ENCODE results near the gene ANKK1. TPM values are rescaled to one million over a fixed set of nuclear protein-coding genes. Genes with fewer than 3 reads are reported as not detected.
A peak's percentile ranks its signal among the peaks of the same experiment; 100 is the strongest.

The ANKK1 gene
- total and polyA plus RNA-seq, 2 experiments from 2014 or later = 0.13 to 0.43 TPM

DNA sequence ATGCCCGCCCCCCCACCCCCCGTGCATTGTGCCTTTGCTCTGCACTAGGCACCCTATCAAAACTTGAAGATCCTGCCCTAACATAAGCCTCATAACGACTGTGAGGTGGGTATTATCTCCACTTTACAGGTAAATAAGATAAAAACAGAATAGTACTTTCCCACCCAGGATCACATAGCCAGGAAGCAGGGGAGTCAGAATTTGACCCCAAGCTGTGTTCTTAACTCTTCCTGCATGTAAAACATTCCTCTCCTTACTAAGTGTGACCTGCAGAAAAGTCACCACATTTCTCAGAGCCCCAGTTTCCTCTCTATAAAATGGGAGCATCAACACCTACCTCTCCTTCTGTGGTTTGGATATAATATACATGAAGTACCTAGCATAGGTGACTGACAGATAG lies 18.2 kb upstream of the ANKK1 start:
- Histone ChIP-seq H2AFZ (no peak overlapping the region), H3K79me2 (no peaks in the 10 kb centered on the region), H4K20me1 (ENCODE audit: insufficient read depth, poor library complexity, severe bottlenecking) (no peaks in the 10 kb centered on the region), H3K36me3 (replicated peaks; ENCODE audit: insufficient read depth, low read depth) (no peaks in the 10 kb centered on the region), H3K4me3 (no peak overlapping the region), H3K9me2 (replicated peaks; ENCODE audit: insufficient read depth) (no peaks in the 10 kb centered on the region), H3K4me1 (ENCODE audit: insufficient read depth) (peaks cover 2% of the 10 kb centered on the region), H3K27me3 (no peaks in the 10 kb centered on the region), H3K9me3 (ENCODE audit: low read depth) (no peaks in the 10 kb centered on the region), H3K4me2 (no peak overlapping the region), H3K27ac (no peak overlapping the region)
- whole genome bisulfite sequencing (ENCODE audit: low lambda C conversion rate, missing lambda C conversion rate) = 52% methylated on average over 3 of the region's 3 CpGs
- TF ChIP-seq EZH2phosphoT487 (IDR thresholded peaks at IDR 0.05; ENCODE audit: low read depth, severe bottlenecking, unreplicated experiment) = no peak
- TF ChIP-seq, protein P1, sequence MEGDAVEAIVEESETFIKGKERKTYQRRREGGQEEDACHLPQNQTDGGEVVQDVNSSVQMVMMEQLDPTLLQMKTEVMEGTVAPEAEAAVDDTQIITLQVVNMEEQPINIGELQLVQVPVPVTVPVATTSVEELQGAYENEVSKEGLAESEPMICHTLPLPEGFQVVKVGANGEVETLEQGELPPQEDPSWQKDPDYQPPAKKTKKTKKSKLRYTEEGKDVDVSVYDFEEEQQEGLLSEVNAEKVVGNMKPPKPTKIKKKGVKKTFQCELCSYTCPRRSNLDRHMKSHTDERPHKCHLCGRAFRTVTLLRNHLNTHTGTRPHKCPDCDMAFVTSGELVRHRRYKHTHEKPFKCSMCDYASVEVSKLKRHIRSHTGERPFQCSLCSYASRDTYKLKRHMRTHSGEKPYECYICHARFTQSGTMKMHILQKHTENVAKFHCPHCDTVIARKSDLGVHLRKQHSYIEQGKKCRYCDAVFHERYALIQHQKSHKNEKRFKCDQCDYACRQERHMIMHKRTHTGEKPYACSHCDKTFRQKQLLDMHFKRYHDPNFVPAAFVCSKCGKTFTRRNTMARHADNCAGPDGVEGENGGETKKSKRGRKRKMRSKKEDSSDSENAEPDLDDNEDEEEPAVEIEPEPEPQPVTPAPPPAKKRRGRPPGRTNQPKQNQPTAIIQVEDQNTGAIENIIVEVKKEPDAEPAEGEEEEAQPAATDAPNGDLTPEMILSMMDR (IDR thresholded peaks at IDR 0.05; ENCODE audit: poor library complexity) = no peak
- TF ChIP-seq EZH2 (IDR thresholded peaks at IDR 0.05; ENCODE audit: borderline replicate concordance) = no peak
- no peak for DNase-seq (ENCODE audit: low spot score)

DNA sequence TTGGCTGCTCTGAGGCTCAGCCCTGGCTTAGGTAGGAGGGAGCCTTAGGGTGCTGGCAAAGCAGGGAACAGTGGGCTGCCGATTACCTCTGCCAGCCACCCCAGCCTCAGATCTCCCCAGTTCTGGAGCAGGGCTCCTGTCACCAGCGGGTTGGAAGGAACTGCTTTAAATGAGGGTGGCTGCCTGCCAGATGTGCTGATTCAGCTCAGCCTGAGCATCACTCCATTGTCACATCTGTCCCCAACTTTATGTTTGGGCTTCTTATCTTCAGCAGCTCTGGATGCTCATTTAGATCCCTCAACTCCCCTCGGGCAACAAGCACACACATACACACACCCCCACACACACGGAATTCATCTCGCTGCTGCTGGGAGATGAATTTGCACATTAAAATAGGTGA lies 16.9 kb upstream of the ANKK1 start:
- Histone ChIP-seq H4K20me1 (ENCODE audit: insufficient read depth, poor library complexity, severe bottlenecking) (no peaks in the 10 kb centered on the region), H3K79me2 (no peaks in the 10 kb centered on the region), H3K9me3 (ENCODE audit: low read depth) (no peaks in the 10 kb centered on the region), H3K27ac (no peak overlapping the region), H3K9me2 (replicated peaks; ENCODE audit: insufficient read depth) (no peaks in the 10 kb centered on the region), H3K4me3 (no peak overlapping the region), H3K4me1 (ENCODE audit: insufficient read depth) (peaks cover 3% of the 10 kb centered on the region), H3K27me3 (no peaks in the 10 kb centered on the region), H3K4me2 (no peak overlapping the region), H3K36me3 (replicated peaks; ENCODE audit: insufficient read depth, low read depth) (no peaks in the 10 kb centered on the region), H2AFZ (no peak overlapping the region)
- DNase-seq (ENCODE audit: low spot score) = no peak
- WGBS (ENCODE audit: low lambda C conversion rate, missing lambda C conversion rate) = 76% methylated on average over 5 of the region's 5 CpGs
- TF ChIP-seq EZH2phosphoT487 (IDR thresholded peaks at IDR 0.05; ENCODE audit: low read depth, severe bottlenecking, unreplicated experiment) (no peak), EZH2 (IDR thresholded peaks at IDR 0.05; ENCODE audit: borderline replicate concordance) (no peak)
- TF ChIP-seq, protein P1 (IDR thresholded peaks at IDR 0.05; ENCODE audit: poor library complexity) = no peak

- H3K27ac ChIP-seq = no peak overlapping the region
- H2AFZ ChIP-seq = no peak overlapping the region
- TF ChIP-seq, protein P1 (IDR thresholded peaks at IDR 0.05; ENCODE audit: poor library complexity) = peak; percentile 28
- no peak for TF ChIP-seq EZH2 (IDR thresholded peaks at IDR 0.05; ENCODE audit: borderline replicate concordance)
- 67% methylated on average over 4 of the region's 4 CpGs for WGBS (ENCODE audit: low lambda C conversion rate, missing lambda C conversion rate)
- H3K4me1 ChIP-seq (ENCODE audit: insufficient read depth) = peaks cover 3% of the 10 kb centered on the region
- DNase-seq (ENCODE audit: low spot score) = no peak
- no peaks in the 10 kb centered on the region for H3K9me2 ChIP-seq (replicated peaks; ENCODE audit: insufficient read depth)
- H3K4me2 ChIP-seq = no peak overlapping the region
- no peak overlapping the region for H3K4me3 ChIP-seq
- H3K9me3 ChIP-seq (ENCODE audit: low read depth) = no peaks in the 10 kb centered on the region
- H4K20me1 ChIP-seq (ENCODE audit: insufficient read depth, poor library complexity, severe bottlenecking) = no peaks in the 10 kb centered on the region
- no peaks in the 10 kb centered on the region for H3K36me3 ChIP-seq (replicated peaks; ENCODE audit: insufficient read depth, low read depth)
- no peaks in the 10 kb centered on the region for H3K79me2 ChIP-seq
- no peaks in the 10 kb centered on the region for H3K27me3 ChIP-seq
Observed at GRCh38 chr11:113372309-113372708, 15.3 kb upstream of the ANKK1 start.

DNA sequence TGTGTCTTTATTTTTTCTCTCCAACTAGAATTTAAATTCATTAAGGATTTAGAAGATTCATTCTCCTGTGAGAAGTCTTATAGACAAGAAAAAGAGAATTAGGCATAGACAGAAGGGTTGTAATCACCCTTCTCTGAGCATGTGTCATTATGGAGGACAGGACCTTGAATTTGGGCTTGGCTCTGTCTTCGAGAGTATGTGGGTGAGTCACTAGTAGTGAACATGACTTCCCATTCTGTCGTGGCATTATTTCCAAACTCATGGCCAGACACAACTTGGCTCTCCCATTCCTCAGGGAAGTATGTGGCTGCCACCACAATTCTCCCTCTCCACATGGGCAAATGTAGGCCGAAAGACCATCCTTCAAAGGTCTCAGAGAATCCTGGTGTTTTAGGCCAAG lies 14.3 kb upstream of the ANKK1 start:
- no peak overlapping the region for H3K27ac ChIP-seq
- no peaks in the 10 kb centered on the region for H3K36me3 ChIP-seq (replicated peaks; ENCODE audit: insufficient read depth, low read depth)
- H3K79me2 ChIP-seq = no peaks in the 10 kb centered on the region
- no peaks in the 10 kb centered on the region for H3K9me3 ChIP-seq (ENCODE audit: low read depth)
- H2AFZ ChIP-seq = no peak overlapping the region
- H4K20me1 ChIP-seq (ENCODE audit: insufficient read depth, poor library complexity, severe bottlenecking) = no peaks in the 10 kb centered on the region
- TF ChIP-seq EZH2phosphoT487 (IDR thresholded peaks at IDR 0.05; ENCODE audit: low read depth, severe bottlenecking, unreplicated experiment) = no peak
- TF ChIP-seq, protein P1 (IDR thresholded peaks at IDR 0.05; ENCODE audit: poor library complexity) = no peak
- no peak for TF ChIP-seq EZH2 (IDR thresholded peaks at IDR 0.05; ENCODE audit: borderline replicate concordance)
- 86% methylated on average over 3 of the region's 3 CpGs for WGBS (ENCODE audit: low lambda C conversion rate, missing lambda C conversion rate)
- DNase-seq (ENCODE audit: low spot score) = no peak
- peaks cover 3% of the 10 kb centered on the region for H3K4me1 ChIP-seq (ENCODE audit: insufficient read depth)
- no peak overlapping the region for H3K4me3 ChIP-seq
- H3K27me3 ChIP-seq = no peaks in the 10 kb centered on the region
- no peak overlapping the region for H3K4me2 ChIP-seq
- H3K9me2 ChIP-seq (replicated peaks; ENCODE audit: insufficient read depth) = no peaks in the 10 kb centered on the region

Data from hepatocyte (in vitro differentiated cells).